Fibroblast of lung (primary cell): Measurements from ENCODE around the gene FANCI.

Source experiments
- EZH2 ChIP-seq: IDR thresholded peaks from 2 replicates; pipeline ENCODE4 v1.5.1; 2012; ENCODE audit warnings: low read length, control low read depth, mild to moderate bottlenecking; ENCODE audit errors: missing control alignments
- TF ChIP-seq, protein P1 (sequence below), 2 donors: IDR thresholded peaks in 1 of 2; conservative IDR thresholded peaks in 1 of 2; 1 replicate in 1 of 2; 2 replicates in 1 of 2; pipeline ENCODE4 v1.5.1; 2011 to 2012; ENCODE audit warnings: low read length in 2 of 2, control low read depth in 1 of 2, inconsistent platforms in 1 of 2, low read depth in 1 of 2, mild to moderate bottlenecking in 1 of 2

DNA sequence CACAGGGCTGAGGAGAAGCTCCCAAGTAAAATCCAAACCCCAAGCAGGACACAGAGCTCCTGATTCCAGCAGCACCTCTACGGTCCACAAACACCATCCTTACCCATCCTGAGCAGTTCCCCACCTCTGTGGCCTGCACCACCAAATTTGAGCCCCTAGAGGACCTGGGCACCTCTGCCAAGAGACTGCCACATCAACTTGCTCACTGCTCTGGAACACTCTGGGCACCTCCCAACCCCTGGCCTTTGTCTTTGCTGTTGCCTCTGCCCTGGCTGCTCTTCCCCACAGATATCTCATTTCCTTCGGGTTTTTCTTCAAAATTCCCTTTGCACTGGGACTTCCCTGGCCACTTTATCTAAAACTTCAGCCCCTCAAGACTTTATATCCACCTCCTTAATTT lies 28.2 kb upstream of the FANCI start:
- TF ChIP-seq, protein P1, sequence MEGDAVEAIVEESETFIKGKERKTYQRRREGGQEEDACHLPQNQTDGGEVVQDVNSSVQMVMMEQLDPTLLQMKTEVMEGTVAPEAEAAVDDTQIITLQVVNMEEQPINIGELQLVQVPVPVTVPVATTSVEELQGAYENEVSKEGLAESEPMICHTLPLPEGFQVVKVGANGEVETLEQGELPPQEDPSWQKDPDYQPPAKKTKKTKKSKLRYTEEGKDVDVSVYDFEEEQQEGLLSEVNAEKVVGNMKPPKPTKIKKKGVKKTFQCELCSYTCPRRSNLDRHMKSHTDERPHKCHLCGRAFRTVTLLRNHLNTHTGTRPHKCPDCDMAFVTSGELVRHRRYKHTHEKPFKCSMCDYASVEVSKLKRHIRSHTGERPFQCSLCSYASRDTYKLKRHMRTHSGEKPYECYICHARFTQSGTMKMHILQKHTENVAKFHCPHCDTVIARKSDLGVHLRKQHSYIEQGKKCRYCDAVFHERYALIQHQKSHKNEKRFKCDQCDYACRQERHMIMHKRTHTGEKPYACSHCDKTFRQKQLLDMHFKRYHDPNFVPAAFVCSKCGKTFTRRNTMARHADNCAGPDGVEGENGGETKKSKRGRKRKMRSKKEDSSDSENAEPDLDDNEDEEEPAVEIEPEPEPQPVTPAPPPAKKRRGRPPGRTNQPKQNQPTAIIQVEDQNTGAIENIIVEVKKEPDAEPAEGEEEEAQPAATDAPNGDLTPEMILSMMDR (conservative IDR thresholded peaks at IDR 0.05 in 1 of 2, IDR thresholded peaks at IDR 0.05 in 1 of 2; ENCODE audit: low read depth in 1 of 2, low read length in 2 of 2) = no peak
- TF ChIP-seq EZH2 = no peak
